Transverse colon (tissue), 4 donors: Measurements from ENCODE around the gene SRP14. TPM values are rescaled to one million over a fixed set of nuclear protein-coding genes. Genes with fewer than 3 reads are reported as not detected.

ENCODE experiments used
- DNase-seq: peaks from one replicate; pipeline ENCODE4 v3.0.0-alpha.2; 2019
- H3K27ac ChIP-seq, 4 donors: fragments of 200-600 bp; sonication (generic); 2 replicates each; pipeline ENCODE4 v1.5.1; 2016 to 2018; ENCODE audit warnings: inconsistent platforms in 4 of 4
- H3K27me3 ChIP-seq: fragments of 200-600 bp; sonication (generic); 2 replicates; pipeline ENCODE4 v1.5.1; 2017; ENCODE audit warnings: inconsistent platforms
- H3K36me3 ChIP-seq, 4 donors: fragments of 200-600 bp; sonication (generic); 2 replicates each; pipeline ENCODE4 v1.5.1; 2017 to 2019; ENCODE audit warnings: inconsistent platforms in 4 of 4
- H3K4me1 ChIP-seq, 4 donors: fragments of 200-600 bp; sonication (generic); 2 replicates each; pipeline ENCODE4 v1.5.1; 2017 to 2020; ENCODE audit warnings: inconsistent platforms in 4 of 4
- H3K4me3 ChIP-seq, 4 donors: fragments of 200-600 bp; sonication (generic); 1 replicate in 1 of 4; 2 replicates in 3 of 4; pipeline versions ENCODE4 v1.5.1 to v1.6.1; 2017 to 2019; ENCODE audit warnings: inconsistent platforms in 4 of 4
- H3K9me3 ChIP-seq, 2 donors: fragments of 200-600 bp; sonication (generic); 2 replicates each; pipeline ENCODE4 v1.5.1; 2017 to 2019; ENCODE audit warnings: inconsistent platforms in 2 of 2
- CTCF ChIP-seq, 5 experiments: fragments of 200-600 bp in 3 of 5; fragments of 450-650 bp in 2 of 5; sonication (generic) in 3 of 5; IDR thresholded peaks; 1 replicate in 2 of 5; 2 replicates in 3 of 5; pipeline ENCODE4 v1.5.1; 2016 to 2017; ENCODE audit warnings: antibody characterized with exemption in 5 of 5, inconsistent platforms in 3 of 5, mild to moderate bottlenecking in 2 of 5, moderate library complexity in 1 of 5
- EP300 ChIP-seq: sonication (generic); formaldehyde crosslinking; IDR thresholded peaks from one replicate; pipeline ENCODE4 v1.6.1; 2017; ENCODE audit warnings: antibody characterized with exemption, low read depth
- POLR2A ChIP-seq: fragments of 450-650 bp; IDR thresholded peaks from one replicate; pipeline ENCODE4 v1.6.1; 2016; ENCODE audit warnings: antibody characterized with exemption, mild to moderate bottlenecking, moderate library complexity
- POLR2AphosphoS5 ChIP-seq, 3 donors: sonication (generic); formaldehyde crosslinking; IDR thresholded peaks; one replicate each; pipeline ENCODE4 v1.6.1; 2016; ENCODE audit warnings: antibody characterized with exemption in 3 of 3
- WGBS, 2 donors: methylation state at CpG; one replicate each; pipeline ENCODE4 v1.1.5; 2018; ENCODE audit warnings: low coverage in 1 of 2; 5-methylcytosine and 5-hydroxymethylcytosine counted together
- in situ Hi-C, 4 donors: fragments of 200-750 bp; cut with MboI; loops; one replicate each; pipeline versions ENCODE4 v1.15.0 to v1.15.1; 2017; ENCODE audit warnings: low sequenced_read_pairs in 3 of 4, low pct_ligation_motif_present in 1 of 4, low pct_unique_long_range_greater_than_20kb in 1 of 4
- intact Hi-C: fragments of 100-400 bp; cut with DNase I; formaldehyde crosslinking; loops from one replicate; pipeline ENCODE4 v1.15.1; 2023; ENCODE audit warnings: low total_unique reads
- total RNA-seq, 4 donors: library from RNA; depleted of rRNA; stranded (reverse); fragments of >200 nt; gene quantifications; one replicate each; pipeline ENCODE4 v1.1.0, GENCODE V29; 2016

Gene SRP14, protein sequence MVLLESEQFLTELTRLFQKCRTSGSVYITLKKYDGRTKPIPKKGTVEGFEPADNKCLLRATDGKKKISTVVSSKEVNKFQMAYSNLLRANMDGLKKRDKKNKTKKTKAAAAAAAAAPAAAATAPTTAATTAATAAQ
- total RNA-seq: 100 to 1,000 TPM; 216 to 511 (median 283) TPM

GRCh38 chr15:40038638-40039543 is at the start of gene SRP14:
Gene SRP14 (minus strand): TSS chr15:40039181. CDS start chr15:40039116, 65 bp downstream.
- intact Hi-C loops (no loop called here), in situ Hi-C loops (loop anchor here in 2 of 4 donors (25.0 kb wide), 2 partner anchors 173 to 223 kb away; no protein-coding TSS in a partner anchor)
- Histone ChIP-seq H3K27me3 (no peaks in the 10 kb centered on the region), H3K4me3 (peak within 1 kb of the TSS; percentile 67 to 87 (median 82)), H3K27ac (peak within 1 kb of the TSS; percentile 93 to 96 (median 96)), H3K36me3 (peaks cover 0 to 35% (median 14%) of the 10 kb centered on the region in 4 donors), H3K9me3 (no peaks in the 10 kb centered on the region), H3K4me1 (peaks cover 4 to 34% (median 16%) of the 10 kb centered on the region in 4 donors)
- TF ChIP-seq POLR2A: peak; percentile 81
- no peak for TF ChIP-seq EP300
- TF ChIP-seq POLR2AphosphoS5 (IDR thresholded peaks at IDR 0.05): peak; percentile 79 to 94 (median 90)
- TF ChIP-seq CTCF (IDR thresholded peaks at IDR 0.05): peak; percentile 14 to 80 (median 23)
- DNase-seq: peak; percentile 95
- WGBS, 2 donors: 0% methylated on average over 44 of the region's 59 CpGs; no CpG with 5 or more reads in 1 of the 2 donors

GRCh38 chr15:40087991-40088928 is 49.3 kb upstream of the SRP14 start:
- DNase-seq: no peak
- Histone ChIP-seq H3K4me3 (no peak overlapping the region), H3K4me1 (peaks cover 19 to 60% (median 32%) of the 10 kb centered on the region in 4 donors), H3K9me3 (no peaks in the 10 kb centered on the region), H3K27me3 (no peaks in the 10 kb centered on the region), H3K27ac (no peak overlapping the region), H3K36me3 (no peaks in the 10 kb centered on the region)
- intact Hi-C loops (no loop called here), in situ Hi-C loops (no loop called here)
- 82% methylated on average over 9 of the region's 9 CpGs; no CpG with 5 or more reads in 1 of the 2 donors for WGBS, 2 donors
- TF ChIP-seq POLR2AphosphoS5 (IDR thresholded peaks at IDR 0.05) (no peak), EP300 (no peak), POLR2A (no peak), CTCF (IDR thresholded peaks at IDR 0.05) (no peak)

GRCh38 chr15:40087068-40087810 is 48.3 kb upstream of the SRP14 start:
- DNase-seq: no peak
- TF ChIP-seq CTCF (IDR thresholded peaks at IDR 0.05) (no peak), POLR2A (no peak), EP300 (no peak), POLR2AphosphoS5 (IDR thresholded peaks at IDR 0.05) (no peak)
- Histone ChIP-seq H3K27ac (no peak overlapping the region), H3K36me3 (no peaks in the 10 kb centered on the region), H3K4me1 (peaks cover 17 to 60% (median 29%) of the 10 kb centered on the region in 4 donors), H3K27me3 (no peaks in the 10 kb centered on the region), H3K4me3 (no peak overlapping the region), H3K9me3 (no peaks in the 10 kb centered on the region)
- WGBS, 2 donors: 79 to 100% methylated on average over 1 to 14 of the region's 14 CpGs
- in situ Hi-C loops (no loop called here), intact Hi-C loops (no loop called here)
